Keratinocyte (primary cell): ENCODE measurements around the gene HAAO. TPM values are rescaled to one million over a fixed set of nuclear protein-coding genes. Genes with fewer than 3 reads are reported as not detected.

ENCODE experiments used
- DNase-seq: peaks from one replicate; pipeline ENCODE4 v3.0.0-alpha.2; 2011; ENCODE audit warnings: low read depth, missing footprints, low spot score
- FAIRE-seq: peaks from 2 replicates; lab custom pipeline; 2011; peaks lifted over from hg19 to GRCh38; lab: Jason Lieb, UNC
- H2AFZ ChIP-seq: 2 replicates; pipeline ENCODE4 v1.6.0; 2012; ENCODE audit warnings: low read length, control low read depth, inconsistent platforms; ENCODE audit not compliant: control insufficient read depth
- H3K27ac ChIP-seq: 2 replicates; pipeline ENCODE4 v1.5.1; 2011; ENCODE audit warnings: low read length; ENCODE audit not compliant: control insufficient read depth, insufficient read depth
- H3K27me3 ChIP-seq: 3 replicates; pipeline ENCODE4 v1.6.0; 2011; ENCODE audit warnings: low read length; ENCODE audit not compliant: control insufficient read depth, insufficient read depth; ENCODE audit errors: extremely low read depth
- H3K36me3 ChIP-seq, 2 experiments: 2 replicates in 1 of 2; 3 replicates in 1 of 2; pipeline ENCODE4 v1.5.1; 2011; ENCODE audit warnings: low read length in 2 of 2, mild to moderate bottlenecking in 1 of 2; ENCODE audit not compliant: control insufficient read depth in 2 of 2, insufficient read depth in 2 of 2; ENCODE audit errors: extremely low read depth in 1 of 2
- H3K4me1 ChIP-seq: 3 replicates; pipeline ENCODE4 v1.5.1; 2011; ENCODE audit warnings: low read length; ENCODE audit not compliant: control insufficient read depth, insufficient read depth; ENCODE audit errors: extremely low read depth
- H3K4me2 ChIP-seq: 3 replicates; pipeline ENCODE4 v1.6.0; 2011; ENCODE audit warnings: low read depth, low read length; ENCODE audit not compliant: control insufficient read depth, insufficient read depth; ENCODE audit errors: extremely low read depth
- H3K4me3 ChIP-seq, 3 experiments: fragments of 200-600 bp in 1 of 3; sonication (generic) in 1 of 3; 2 replicates in 2 of 3; 3 replicates in 1 of 3; pipeline ENCODE4 v1.5.1; 2011 to 2016; ENCODE audit warnings: low read length in 3 of 3, mild to moderate bottlenecking in 3 of 3, control low read depth in 2 of 3, inconsistent platforms in 1 of 3, low read depth in 1 of 3, mixed read lengths in 1 of 3, mixed run types in 1 of 3, moderate library complexity in 1 of 3; ENCODE audit not compliant: control insufficient read depth in 2 of 3, insufficient read depth in 2 of 3; ENCODE audit errors: extremely low read depth in 1 of 3
- H3K79me2 ChIP-seq: 2 replicates; pipeline ENCODE4 v1.6.0; 2012; ENCODE audit warnings: low read length; ENCODE audit not compliant: control insufficient read depth, insufficient read depth
- H3K9ac ChIP-seq: 3 replicates; pipeline ENCODE4 v1.6.0; 2011; ENCODE audit warnings: low read length; ENCODE audit not compliant: control insufficient read depth, insufficient read depth; ENCODE audit errors: extremely low read depth
- H3K9me1 ChIP-seq: 3 replicates; pipeline ENCODE4 v1.6.0; 2011; ENCODE audit warnings: low read length; ENCODE audit not compliant: control insufficient read depth, insufficient read depth; ENCODE audit errors: extremely low read depth
- H3K9me3 ChIP-seq: 2 replicates; pipeline ENCODE4 v1.5.1; 2012; ENCODE audit warnings: low read depth, low read length; ENCODE audit not compliant: control insufficient read depth
- H4K20me1 ChIP-seq: 3 replicates; pipeline ENCODE4 v1.6.0; 2011; ENCODE audit warnings: low read length; ENCODE audit not compliant: control insufficient read depth, insufficient read depth; ENCODE audit errors: extremely low read depth
- CTCF ChIP-seq, 3 experiments: IDR thresholded peaks in 1 of 3; conservative IDR thresholded peaks in 1 of 3; optimal IDR thresholded peaks in 1 of 3; 2 replicates in 2 of 3; 3 replicates in 1 of 3; pipeline versions ENCODE3 to v1.5.1; 2011; ENCODE audit warnings: low read length in 3 of 3, mild to moderate bottlenecking in 3 of 3, moderate library complexity in 2 of 3, control low read depth in 1 of 3, inconsistent platforms in 1 of 3; ENCODE audit not compliant: insufficient read depth in 2 of 3; ENCODE audit errors: extremely low read depth in 1 of 3
- EZH2 ChIP-seq: IDR thresholded peaks from one replicate; pipeline ENCODE4 v1.6.1; 2012; ENCODE audit warnings: inconsistent platforms, mild to moderate bottlenecking, low read length, moderate library complexity
- dilution Hi-C: fragments of 300-500 bp; cut with MboI; formaldehyde crosslinking; loops from one replicate; pipeline ENCODE4 v1.7.0; 2020; ENCODE audit warnings: low sequenced_read_pairs; ENCODE audit not compliant: extremely low pct_ligation_motif_present
- polyA plus RNA-seq, 5 experiments: library from polyadenylated mRNA; depleted of rRNA in 3 of 5; stranded (reverse) in 3 of 5; stranded (forward) in 1 of 5; unstranded in 1 of 5; fragments of >200 nt; gene quantifications; 1 replicate in 1 of 5; 2 replicates in 3 of 5; 3 replicates in 1 of 5; pipeline versions ENCODE4 v1.2.1 to v1.2.3, GENCODE V29; 2011 to 2012; ENCODE audit warnings: missing spikeins in 2 of 5, low read depth in 1 of 5, low replicate concordance in 1 of 5

The HAAO gene
- polyA plus RNA-seq, 1 donor (not counting 4 experiments of a cell fraction or from before 2014, with no cell fraction given), result 0.08 TPM

- no peaks in the 10 kb centered on the region for H3K9me1 ChIP-seq
- TF ChIP-seq CTCF (optimal IDR thresholded peaks at IDR 0.05 in 1 of 3, IDR thresholded peaks at IDR 0.05 in 1 of 3, conservative IDR thresholded peaks at IDR 0.05 in 1 of 3; ENCODE audit: extremely low read depth in 1 of 3, insufficient read depth in 2 of 3, low read length in 3 of 3), result no peak
- TF ChIP-seq EZH2, result no peak
- no peak for DNase-seq
- no peak overlapping the region for H3K4me2 ChIP-seq
- dilution Hi-C loops, result no loop called here
- no peaks in the 10 kb centered on the region for H3K9me3 ChIP-seq
- no peaks in the 10 kb centered on the region for H3K27me3 ChIP-seq
- H3K4me3 ChIP-seq, result no peak overlapping the region
- peaks cover 26% of the 10 kb centered on the region for H3K4me1 ChIP-seq
- H3K27ac ChIP-seq, result no peak overlapping the region
- H4K20me1 ChIP-seq, result no peaks in the 10 kb centered on the region
- H2AFZ ChIP-seq, result no peak overlapping the region
- no peaks in the 10 kb centered on the region for H3K79me2 ChIP-seq
- no peak overlapping the region for H3K9ac ChIP-seq
- H3K36me3 ChIP-seq, result no peaks in the 10 kb centered on the region
- FAIRE-seq, result no peak
These were observed 48.4 kb upstream of the HAAO start for GRCh38 chr2:42840760-42841159.

GRCh38 chr2:42839809-42840501 is 47.6 kb upstream of the HAAO start:
- Histone ChIP-seq H2AFZ (no peak overlapping the region), H3K27me3 (no peaks in the 10 kb centered on the region), H4K20me1 (no peaks in the 10 kb centered on the region), H3K79me2 (no peaks in the 10 kb centered on the region), H3K4me1 (peaks cover 19% of the 10 kb centered on the region), H3K9me3 (no peaks in the 10 kb centered on the region), H3K4me3 (no peak overlapping the region), H3K36me3 (no peaks in the 10 kb centered on the region), H3K9ac (no peak overlapping the region), H3K27ac (no peak overlapping the region), H3K9me1 (no peaks in the 10 kb centered on the region), H3K4me2 (no peak overlapping the region)
- dilution Hi-C loops, result no loop called here
- TF ChIP-seq EZH2, result no peak
- no peak for DNase-seq
- peak; percentile 64 for FAIRE-seq

- H2AFZ ChIP-seq, result no peak overlapping the region
- FAIRE-seq (no peak), DNase-seq (no peak)
- TF ChIP-seq EZH2 (no peak), CTCF (optimal IDR thresholded peaks at IDR 0.05 in 1 of 3, IDR thresholded peaks at IDR 0.05 in 1 of 3, conservative IDR thresholded peaks at IDR 0.05 in 1 of 3; ENCODE audit: extremely low read depth in 1 of 3, insufficient read depth in 2 of 3, low read length in 3 of 3) (no peak)
- H3K9ac ChIP-seq, result no peak overlapping the region
- H3K4me2 ChIP-seq, result no peak overlapping the region
- H4K20me1 ChIP-seq, result no peaks in the 10 kb centered on the region
- H3K9me3 ChIP-seq, result no peaks in the 10 kb centered on the region
- no peaks in the 10 kb centered on the region for H3K36me3 ChIP-seq
- H3K4me3 ChIP-seq, result no peak overlapping the region
- H3K4me1 ChIP-seq, result peaks cover 13% of the 10 kb centered on the region
- dilution Hi-C loops, result no loop called here
- H3K79me2 ChIP-seq, result no peaks in the 10 kb centered on the region
- no peaks in the 10 kb centered on the region for H3K27me3 ChIP-seq
- H3K27ac ChIP-seq, result no peak overlapping the region
- H3K9me1 ChIP-seq, result no peaks in the 10 kb centered on the region
These were observed 45.8 kb upstream of the HAAO start for GRCh38 chr2:42838133-42838532.
